ENCODE measurements around the gene TBATA. TPM values are rescaled to one million over a fixed set of nuclear protein-coding genes. Genes with fewer than 3 reads are reported as not detected.

The TBATA gene
- total and polyA plus RNA-seq, 8 donors = not detected

- DNase-seq (peak in 2 of 4 donors; percentile 25 to 57), ATAC-seq (no peak)
- Histone ChIP-seq H3K27ac (no peak overlapping the region), H3K4me1 (peaks cover 0 to 4% of the 10 kb centered on the region in 2 donors), H3K27me3 (no peaks in the 10 kb centered on the region), H3K9me3 (no peaks in the 10 kb centered on the region), H3K4me3 (no peak overlapping the region), H3K36me3 (no peaks in the 10 kb centered on the region)
- intact Hi-C loops (cut with DNase I) = loop anchor here in 1 of 2 donors (10.0 kb wide), 1 partner anchor 285 kb away; no protein-coding TSS in a partner anchor
- TF ChIP-seq CTCF (IDR thresholded peaks at IDR 0.05) = no peak
Observed at GRCh38 chr10:70749756-70750155, 35.4 kb downstream of the TBATA start.

- DNase-seq = peak in 2 of 4 donors; percentile 22 to 37
- Histone ChIP-seq H3K27me3 (no peaks in the 10 kb centered on the region), H3K27ac (no peak overlapping the region), H3K4me1 (peaks cover 0 to 10% of the 10 kb centered on the region in 2 donors), H3K36me3 (no peaks in the 10 kb centered on the region), H3K9me3 (no peaks in the 10 kb centered on the region), H3K4me3 (no peak overlapping the region)
- TF ChIP-seq CTCF (IDR thresholded peaks at IDR 0.05) = no peak
- ATAC-seq = no peak
- intact Hi-C loops (cut with DNase I) = no loop called here
Observed at GRCh38 chr10:70748801-70749573, 36.2 kb downstream of the TBATA start.

- H3K27me3 ChIP-seq = no peaks in the 10 kb centered on the region
- no peak for ATAC-seq
- no peak overlapping the region for H3K4me3 ChIP-seq
- H3K36me3 ChIP-seq = no peaks in the 10 kb centered on the region
- no peak for TF ChIP-seq CTCF (IDR thresholded peaks at IDR 0.05)
- H3K9me3 ChIP-seq = no peaks in the 10 kb centered on the region
- DNase-seq = peak in 1 of 4 donors; percentile 24
- no peak overlapping the region for H3K27ac ChIP-seq
- intact Hi-C loops (cut with DNase I) = no loop called here
- H3K4me1 ChIP-seq = peaks cover 4 to 14% of the 10 kb centered on the region in 2 donors
Observed at GRCh38 chr10:70748305-70748704, 36.9 kb downstream of the TBATA start.

GRCh38 chr10:70747192-70747965 lies 37.8 kb downstream of the TBATA start:
- ATAC-seq (no peak), DNase-seq (peak in 1 of 4 donors; percentile 28)
- Histone ChIP-seq H3K27ac (no peak overlapping the region), H3K36me3 (no peaks in the 10 kb centered on the region), H3K4me3 (no peak overlapping the region), H3K27me3 (no peaks in the 10 kb centered on the region), H3K9me3 (no peaks in the 10 kb centered on the region), H3K4me1 (peaks cover 12 to 24% of the 10 kb centered on the region in 2 donors)
- intact Hi-C loops (cut with DNase I) = no loop called here
- no peak for TF ChIP-seq CTCF (IDR thresholded peaks at IDR 0.05)

- H3K36me3 ChIP-seq = no peaks in the 10 kb centered on the region
- no peaks in the 10 kb centered on the region for H3K27me3 ChIP-seq
- intact Hi-C loops (cut with DNase I) = no loop called here
- no peak for ATAC-seq
- TF ChIP-seq CTCF (IDR thresholded peaks at IDR 0.05) = no peak
- H3K4me1 ChIP-seq = peaks cover 13 to 31% of the 10 kb centered on the region in 2 donors
- DNase-seq = peak in 1 of 4 donors; percentile 12
- no peak overlapping the region for H3K4me3 ChIP-seq
- no peak overlapping the region for H3K27ac ChIP-seq
- H3K9me3 ChIP-seq = no peaks in the 10 kb centered on the region
Observed at GRCh38 chr10:70745555-70745954, 39.6 kb downstream of the TBATA start.
